GM21825 (cell line): Measurements from ENCODE around the gene DGCR8.
"Not testable (repeated sequence)": the region's sequence is repeated elsewhere in the genome, so short reads cannot be mapped to it uniquely, and the experiment has no call there.

Source experiments
- ATAC-seq: cut with Tn5 transposase; IDR thresholded peaks from one replicate; pipeline ENCODE4 v1.9.1; 2021; ENCODE audit warnings: mild to moderate bottlenecking, moderate library complexity; ENCODE audit not compliant: unreplicated experiment

DGCR8 gene

GRCh38 chr22:20149257-20150250, 69.5 kb downstream of the DGCR8 start:
- no peak for ATAC-seq

GRCh38 chr22:20150381-20151275, 70.6 kb downstream of the DGCR8 start, which contains the start of gene CCDC188:
Gene CCDC188 (minus strand): TSS chr22:20151055. CDS start chr22:20150986, 69 bp downstream.
- ATAC-seq = no peak

GRCh38 chr22:20151276-20151588, 71.2 kb downstream of the DGCR8 start:
- no peak for ATAC-seq

GRCh38 chr22:20152464-20152890, 72.4 kb downstream of the DGCR8 start:
- no peak for ATAC-seq

- ATAC-seq = no peak
These were observed 73.9 kb downstream of the DGCR8 start for GRCh38 chr22:20153945-20154344.

- no peak for ATAC-seq
These were observed 74.7 kb downstream of the DGCR8 start for GRCh38 chr22:20154602-20155187.

- ATAC-seq = no peak
These were observed 75.4 kb downstream of the DGCR8 start for GRCh38 chr22:20155330-20156041.

- ATAC-seq = no peak
These were observed 76.0 kb downstream of the DGCR8 start for GRCh38 chr22:20156042-20156389.

GRCh38 chr22:20156611-20157429, 76.8 kb downstream of the DGCR8 start:
- no peak for ATAC-seq

GRCh38 chr22:20157430-20158183, 77.6 kb downstream of the DGCR8 start:
- no peak for ATAC-seq

- no peak for ATAC-seq
These were observed 78.5 kb downstream of the DGCR8 start for GRCh38 chr22:20158391-20159036.

- ATAC-seq = no peak
These were observed 79.0 kb downstream of the DGCR8 start for GRCh38 chr22:20159076-20159475.

- ATAC-seq = not testable (repeated sequence)
These were observed 79.5 kb downstream of the DGCR8 start for GRCh38 chr22:20159531-20159930.

GRCh38 chr22:20160041-20160440, 80.0 kb downstream of the DGCR8 start:
- ATAC-seq = no peak
